OCI-LY3 (cell line): ENCODE measurements around the gene PRODH.
"Not testable (repeated sequence)": the region's sequence is repeated elsewhere in the genome, so short reads cannot be mapped to it uniquely, and the experiment has no call there.

Experiments used
- H2AFZ ChIP-seq: fragments of 200-600, 300-600 bp; shearing (Covaris generic); 2 replicates; pipeline ENCODE4 v1.6.0; 2014; ENCODE audit warnings: antibody characterized with exemption, low read depth, low read length
- H3K27ac ChIP-seq: fragments of 200-600, 300-600 bp; sonication (generic); 2 replicates; pipeline ENCODE4 v1.5.1; 2014; ENCODE audit warnings: mild to moderate bottlenecking, low read length, moderate library complexity, mixed read lengths
- H3K27me3 ChIP-seq: fragments of 200-600, 300-600 bp; sonication (generic); 2 replicates; pipeline ENCODE4 v1.6.1; 2014; ENCODE audit warnings: low read depth, low read length, mixed read lengths
- H3K36me3 ChIP-seq: fragments of 200-600, 300-600 bp; sonication (generic); replicated peaks from 2 replicates; pipeline ENCODE3; 2014; ENCODE audit warnings: low read depth, low read length, mixed read lengths
- H3K4me1 ChIP-seq: fragments of 300-600, 200-600 bp; sonication (generic); 2 replicates; pipeline ENCODE4 v1.6.1; 2014; ENCODE audit warnings: low read length, mixed read lengths
- H3K4me2 ChIP-seq: fragments of 200-600, 300-600 bp; sonication (generic); 2 replicates; pipeline ENCODE4 v1.6.1; 2014; ENCODE audit warnings: low read length, mixed read lengths
- H3K4me3 ChIP-seq: fragments of 300-600, 200-600 bp; sonication (generic); 2 replicates; pipeline ENCODE4 v1.5.1; 2014; ENCODE audit warnings: antibody characterized with exemption, mild to moderate bottlenecking, low read length, moderate library complexity
- H3K79me2 ChIP-seq: fragments of 300-600, 200-600 bp; shearing (Covaris generic); 2 replicates; pipeline ENCODE4 v1.6.1; 2014; ENCODE audit warnings: mild to moderate bottlenecking, low read length, mixed read lengths
- H3K9ac ChIP-seq: fragments of 300-600, 200-600 bp; shearing (Covaris generic); 2 replicates; pipeline ENCODE4 v1.6.0; 2014; ENCODE audit warnings: mild to moderate bottlenecking, low read length, moderate library complexity
- H3K9me3 ChIP-seq: fragments of 200-600, 300-600 bp; shearing (Covaris generic); 2 replicates; pipeline ENCODE4 v1.6.1; 2014; ENCODE audit warnings: low read length, mixed read lengths; ENCODE audit not compliant: insufficient read depth
- H4K20me1 ChIP-seq: fragments of 200-600, 300-600 bp; sonication (generic); 2 replicates; pipeline ENCODE4 v1.6.1; 2016; ENCODE audit warnings: low read length, mixed read lengths; ENCODE audit not compliant: insufficient read depth
- EZH2phosphoT487 ChIP-seq: fragments of 200-600 bp; shearing (Covaris generic); IDR thresholded peaks from 2 replicates; pipeline ENCODE4 v1.6.1; 2018; ENCODE audit warnings: antibody characterized with exemption, mixed run types, low read depth
- TF ChIP-seq, protein P1 (sequence below): fragments of 200-600, 300-600 bp; sonication (generic); IDR thresholded peaks from 2 replicates; pipeline ENCODE4 v1.5.1; 2014; ENCODE audit warnings: antibody characterized with exemption, low read length, low read depth

PRODH gene

DNA sequence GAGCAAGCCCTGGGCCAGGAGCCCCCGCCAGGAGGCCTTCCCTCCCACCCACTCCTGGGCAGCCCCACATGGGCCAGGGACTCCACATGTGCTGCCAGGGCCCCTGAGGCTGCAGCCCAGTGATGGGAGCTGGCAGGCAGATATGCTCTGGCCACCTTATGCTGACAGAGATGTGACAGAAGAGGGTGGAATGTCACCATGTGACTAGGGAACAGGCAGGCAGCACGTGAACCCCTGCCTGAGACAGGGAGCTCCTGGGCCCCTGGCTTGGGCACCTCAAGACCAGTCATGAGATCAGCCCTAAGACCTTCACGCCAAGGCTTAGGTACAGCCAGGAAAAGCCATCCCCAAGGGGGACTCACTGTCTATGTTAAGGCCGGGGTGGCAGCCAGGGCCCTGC is 9.1 kb downstream of the PRODH start:
- no peaks in the 10 kb centered on the region for H3K79me2 ChIP-seq
- H2AFZ ChIP-seq: no peak overlapping the region
- TF ChIP-seq, protein P1, sequence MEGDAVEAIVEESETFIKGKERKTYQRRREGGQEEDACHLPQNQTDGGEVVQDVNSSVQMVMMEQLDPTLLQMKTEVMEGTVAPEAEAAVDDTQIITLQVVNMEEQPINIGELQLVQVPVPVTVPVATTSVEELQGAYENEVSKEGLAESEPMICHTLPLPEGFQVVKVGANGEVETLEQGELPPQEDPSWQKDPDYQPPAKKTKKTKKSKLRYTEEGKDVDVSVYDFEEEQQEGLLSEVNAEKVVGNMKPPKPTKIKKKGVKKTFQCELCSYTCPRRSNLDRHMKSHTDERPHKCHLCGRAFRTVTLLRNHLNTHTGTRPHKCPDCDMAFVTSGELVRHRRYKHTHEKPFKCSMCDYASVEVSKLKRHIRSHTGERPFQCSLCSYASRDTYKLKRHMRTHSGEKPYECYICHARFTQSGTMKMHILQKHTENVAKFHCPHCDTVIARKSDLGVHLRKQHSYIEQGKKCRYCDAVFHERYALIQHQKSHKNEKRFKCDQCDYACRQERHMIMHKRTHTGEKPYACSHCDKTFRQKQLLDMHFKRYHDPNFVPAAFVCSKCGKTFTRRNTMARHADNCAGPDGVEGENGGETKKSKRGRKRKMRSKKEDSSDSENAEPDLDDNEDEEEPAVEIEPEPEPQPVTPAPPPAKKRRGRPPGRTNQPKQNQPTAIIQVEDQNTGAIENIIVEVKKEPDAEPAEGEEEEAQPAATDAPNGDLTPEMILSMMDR: no peak
- no peak for TF ChIP-seq EZH2phosphoT487
- no peak overlapping the region for H3K27ac ChIP-seq
- H3K4me3 ChIP-seq: no peak overlapping the region
- H3K4me1 ChIP-seq: no peaks in the 10 kb centered on the region
- no peak overlapping the region for H3K9ac ChIP-seq
- no peak overlapping the region for H3K4me2 ChIP-seq
- no peaks in the 10 kb centered on the region for H4K20me1 ChIP-seq
- no peaks in the 10 kb centered on the region for H3K36me3 ChIP-seq
- no peaks in the 10 kb centered on the region for H3K9me3 ChIP-seq
- no peaks in the 10 kb centered on the region for H3K27me3 ChIP-seq

DNA sequence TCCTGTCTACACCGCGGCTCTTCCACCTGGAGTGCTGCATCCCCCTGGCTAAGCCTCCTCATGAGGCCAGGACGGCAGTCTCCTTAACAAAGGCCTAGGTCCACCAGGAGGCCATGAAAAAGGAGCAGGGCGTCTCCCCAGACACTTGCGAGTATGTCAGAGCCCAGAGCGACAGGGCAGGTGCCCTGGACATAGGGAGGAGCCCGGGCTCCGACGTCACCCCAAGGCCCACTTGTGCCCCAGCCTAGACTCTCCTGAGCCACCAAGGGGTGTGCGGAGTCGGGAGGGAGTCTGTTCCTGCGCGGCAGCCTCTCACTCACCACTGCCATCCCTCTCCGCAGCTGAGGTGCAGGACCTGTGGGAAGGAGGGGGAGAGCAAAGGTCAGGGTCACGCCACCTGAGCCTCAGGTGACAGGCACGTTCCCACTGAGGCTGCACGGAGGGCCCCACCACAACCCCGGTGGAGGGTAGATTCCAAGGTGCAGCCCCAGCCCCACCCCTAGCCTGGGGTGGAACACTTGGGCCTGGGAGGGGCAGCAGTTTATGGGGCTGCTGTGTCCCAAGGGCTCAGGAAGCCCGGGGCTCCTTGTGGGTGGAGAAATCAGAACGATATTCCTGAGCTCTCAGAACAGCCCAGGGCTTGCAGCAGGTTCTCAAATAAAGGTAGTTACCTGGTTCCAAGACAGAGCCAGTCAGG is 10.6 kb downstream of the PRODH start:
- H3K9me3 ChIP-seq: no peaks in the 10 kb centered on the region
- no peak overlapping the region for H2AFZ ChIP-seq
- no peaks in the 10 kb centered on the region for H4K20me1 ChIP-seq
- H3K4me3 ChIP-seq: no peak overlapping the region
- H3K27ac ChIP-seq: no peak overlapping the region
- H3K9ac ChIP-seq: no peak overlapping the region
- no peak overlapping the region for H3K4me2 ChIP-seq
- H3K4me1 ChIP-seq: no peaks in the 10 kb centered on the region
- H3K79me2 ChIP-seq: no peaks in the 10 kb centered on the region
- no peak for TF ChIP-seq EZH2phosphoT487
- TF ChIP-seq, protein P1: no peak
- no peaks in the 10 kb centered on the region for H3K27me3 ChIP-seq
- H3K36me3 ChIP-seq: no peaks in the 10 kb centered on the region

DNA sequence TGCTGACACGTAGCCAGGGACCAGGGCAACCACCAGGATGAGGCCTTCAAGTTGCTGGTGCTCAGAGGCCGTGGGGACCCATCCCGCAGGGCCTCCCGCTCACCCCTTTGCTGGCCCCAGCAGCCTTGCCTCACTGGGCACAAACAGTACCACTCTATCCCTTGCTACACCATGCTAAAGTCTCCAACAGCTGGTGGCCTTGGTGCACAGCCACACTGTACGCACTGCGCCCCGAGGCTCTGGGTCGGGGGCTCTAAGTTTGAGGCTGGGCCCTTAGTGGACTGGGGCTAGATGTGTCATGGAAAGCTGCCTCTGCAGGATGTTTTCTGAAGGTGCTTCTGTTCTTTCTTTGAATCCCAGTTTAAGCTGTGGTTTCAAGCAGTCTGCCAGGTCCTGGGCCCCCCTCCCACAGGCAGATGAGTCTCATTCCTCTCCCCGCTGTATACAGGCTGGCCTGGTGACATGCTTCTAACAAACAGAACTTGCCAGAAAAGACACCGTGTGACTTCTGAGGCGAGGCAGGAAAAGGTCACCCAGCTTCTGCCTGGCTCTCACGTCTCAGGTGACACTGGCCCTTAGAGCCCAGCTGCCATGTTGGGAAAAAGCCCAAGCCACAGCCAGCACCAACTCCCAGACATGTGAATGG is 15.7 kb downstream of the PRODH start:
- H3K36me3 ChIP-seq, H3K27me3 ChIP-seq, H3K27ac ChIP-seq, H3K4me2 ChIP-seq, H4K20me1 ChIP-seq, H2AFZ ChIP-seq, H3K9ac ChIP-seq, H3K4me1 ChIP-seq, H3K79me2 ChIP-seq, H3K9me3 ChIP-seq, H3K4me3 ChIP-seq: not testable (repeated sequence)

DNA sequence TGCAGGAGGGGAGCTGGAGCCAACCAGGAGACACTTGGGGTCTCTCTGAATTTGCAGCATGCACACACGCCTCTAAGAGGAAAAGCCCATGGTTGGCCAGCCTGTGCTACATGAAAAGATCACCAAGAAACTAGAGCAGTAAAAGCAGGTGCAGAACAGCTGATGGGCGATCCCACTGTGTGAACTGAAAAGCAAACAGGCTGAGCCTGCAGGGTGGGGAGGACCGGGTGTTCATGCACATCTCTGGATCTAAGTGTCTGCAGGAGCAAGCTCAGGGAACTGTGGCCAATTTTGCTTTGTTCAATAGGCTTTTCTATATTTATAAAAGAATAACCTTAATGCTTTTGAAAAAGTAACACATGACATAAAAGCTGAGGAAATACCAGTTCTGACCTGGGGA is 18.3 kb downstream of the PRODH start:
- not testable (repeated sequence) for H2AFZ ChIP-seq, H4K20me1 ChIP-seq

DNA sequence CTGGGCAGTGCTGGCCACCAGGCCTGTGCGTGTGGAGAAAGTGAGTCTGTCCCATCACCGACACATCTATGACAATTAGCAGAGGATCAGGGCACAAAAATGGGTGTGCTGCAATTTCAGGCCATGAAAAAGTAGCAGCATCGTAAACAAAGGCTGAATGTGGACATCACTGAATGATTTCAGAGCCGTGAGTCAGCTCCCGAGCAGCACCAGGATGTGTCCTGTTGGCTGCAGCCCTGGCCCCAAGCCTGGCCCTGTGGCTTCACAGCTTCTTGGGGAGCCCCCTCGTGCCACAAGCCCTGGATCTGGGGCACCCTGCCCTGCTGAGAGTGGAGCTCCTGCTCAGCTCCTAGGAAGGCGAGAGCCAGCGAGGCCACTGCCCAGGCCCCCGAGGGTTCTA is 20.5 kb downstream of the PRODH start:
- H3K79me2 ChIP-seq, H2AFZ ChIP-seq, H3K36me3 ChIP-seq, H3K4me2 ChIP-seq, H4K20me1 ChIP-seq, H3K4me1 ChIP-seq, H3K9me3 ChIP-seq, H3K4me3 ChIP-seq, H3K27ac ChIP-seq, H3K27me3 ChIP-seq, H3K9ac ChIP-seq: not testable (repeated sequence)

More for the DNA sequence above, 18.3 kb downstream of the PRODH start:
- H3K27me3 ChIP-seq, H3K4me1 ChIP-seq, H3K4me2 ChIP-seq, H3K79me2 ChIP-seq, H3K9ac ChIP-seq, H3K4me3 ChIP-seq, H3K36me3 ChIP-seq, H3K27ac ChIP-seq, H3K9me3 ChIP-seq: not testable (repeated sequence)

DNA sequence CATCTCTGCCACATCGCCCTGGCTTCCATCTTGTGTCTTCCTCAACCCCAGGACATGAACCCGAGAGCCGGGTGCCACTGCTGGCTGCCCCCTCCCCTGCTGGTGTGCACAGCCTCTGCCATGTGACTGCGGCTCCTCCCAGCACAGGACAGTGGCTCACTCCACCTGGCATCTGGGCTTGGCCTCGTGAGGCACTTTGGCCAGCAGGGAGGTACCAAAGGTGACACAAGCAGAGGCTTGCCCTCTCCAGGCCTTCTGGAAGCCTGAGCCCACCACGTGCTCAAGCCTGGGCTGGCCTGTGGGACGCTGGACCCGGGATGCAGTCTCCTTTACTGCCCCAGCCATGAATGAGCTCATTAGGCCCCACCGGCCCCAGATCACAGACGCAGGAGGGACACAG is 21.5 kb downstream of the PRODH start:
- H3K27ac ChIP-seq, H3K4me2 ChIP-seq: not testable (repeated sequence)

DNA sequence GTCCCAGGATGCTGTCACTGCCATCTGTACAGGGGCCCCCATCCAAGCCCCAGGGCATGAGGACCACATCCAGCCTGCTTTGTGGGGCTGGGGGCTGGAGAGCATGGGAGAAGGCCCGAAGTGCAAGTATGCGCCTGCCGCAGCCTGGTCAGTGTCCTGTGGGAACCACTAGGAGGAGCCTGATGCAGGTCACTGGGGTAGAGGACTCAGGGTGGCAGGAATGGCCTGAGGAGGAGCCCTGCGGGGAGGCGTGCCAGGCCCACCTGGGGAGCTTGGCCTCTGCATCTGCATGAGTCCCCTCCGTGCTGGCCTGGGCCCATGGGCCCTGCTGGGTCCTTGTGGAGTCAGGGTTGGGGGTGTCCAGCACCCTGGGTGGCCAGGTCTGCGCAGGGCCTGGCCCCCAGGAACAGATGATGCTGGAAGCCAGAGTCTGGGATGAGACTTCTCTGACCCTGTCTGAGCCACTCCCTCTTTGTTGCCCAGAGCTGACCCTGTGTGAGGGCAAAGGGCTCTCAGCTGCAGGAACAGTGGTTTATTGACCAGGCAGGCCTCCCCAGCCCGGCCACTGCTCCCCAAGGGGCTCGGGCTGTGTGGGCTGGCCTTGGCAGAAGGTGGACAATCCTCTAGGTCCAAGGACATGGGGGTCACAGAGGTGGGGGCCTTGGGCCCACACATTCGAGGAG is 23.7 kb downstream of the PRODH start:
- H3K27ac ChIP-seq, H3K27me3 ChIP-seq, H3K36me3 ChIP-seq, H2AFZ ChIP-seq, H3K79me2 ChIP-seq, H3K9me3 ChIP-seq, H3K4me2 ChIP-seq, H3K4me3 ChIP-seq, H3K9ac ChIP-seq, H4K20me1 ChIP-seq, H3K4me1 ChIP-seq: not testable (repeated sequence)

More for the DNA sequence above, 21.5 kb downstream of the PRODH start:
- not testable (repeated sequence) for H3K36me3 ChIP-seq, H2AFZ ChIP-seq, H3K4me3 ChIP-seq, H4K20me1 ChIP-seq, H3K9ac ChIP-seq, H3K4me1 ChIP-seq, H3K27me3 ChIP-seq, H3K9me3 ChIP-seq, H3K79me2 ChIP-seq

DNA sequence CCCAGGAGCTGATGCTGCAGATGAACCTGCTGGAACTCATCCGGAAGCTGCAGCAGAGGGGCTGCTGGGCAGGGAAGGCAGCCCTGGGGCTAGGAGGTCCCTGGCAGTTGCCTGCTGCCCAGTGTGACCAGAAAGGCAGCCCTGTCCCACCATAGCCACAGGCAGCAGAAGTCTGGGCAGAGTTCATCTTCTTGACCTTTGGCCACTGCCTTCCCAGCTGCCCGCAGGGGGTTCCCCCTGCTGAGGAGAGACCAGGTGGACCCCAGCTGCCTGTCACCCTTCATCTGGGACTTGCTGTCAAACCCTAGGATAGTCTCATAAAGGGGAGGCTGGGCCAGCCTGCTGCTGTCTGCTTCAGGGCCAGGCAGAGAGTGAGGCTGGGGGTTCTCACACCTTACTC is 24.6 kb downstream of the PRODH start:
- not testable (repeated sequence) for H3K79me2 ChIP-seq

More for the DNA sequence above, 24.6 kb downstream of the PRODH start:
- not testable (repeated sequence) for H3K4me1 ChIP-seq, H3K4me2 ChIP-seq, H3K9ac ChIP-seq, H2AFZ ChIP-seq, H3K9me3 ChIP-seq, H3K27ac ChIP-seq, H3K36me3 ChIP-seq, H3K4me3 ChIP-seq, H3K27me3 ChIP-seq, H4K20me1 ChIP-seq
